Colon (tissue), 2 donors: Measurements from ENCODE around the gene DCBLD2.

ENCODE experiments used
- FAIRE-seq: peaks from 2 replicates; lab custom pipeline; 2012; peaks lifted over from hg19 to GRCh38; lab: Jason Lieb, UNC
- donor health status: control.
- donor health status: control.

DCBLD2 gene

DNA sequence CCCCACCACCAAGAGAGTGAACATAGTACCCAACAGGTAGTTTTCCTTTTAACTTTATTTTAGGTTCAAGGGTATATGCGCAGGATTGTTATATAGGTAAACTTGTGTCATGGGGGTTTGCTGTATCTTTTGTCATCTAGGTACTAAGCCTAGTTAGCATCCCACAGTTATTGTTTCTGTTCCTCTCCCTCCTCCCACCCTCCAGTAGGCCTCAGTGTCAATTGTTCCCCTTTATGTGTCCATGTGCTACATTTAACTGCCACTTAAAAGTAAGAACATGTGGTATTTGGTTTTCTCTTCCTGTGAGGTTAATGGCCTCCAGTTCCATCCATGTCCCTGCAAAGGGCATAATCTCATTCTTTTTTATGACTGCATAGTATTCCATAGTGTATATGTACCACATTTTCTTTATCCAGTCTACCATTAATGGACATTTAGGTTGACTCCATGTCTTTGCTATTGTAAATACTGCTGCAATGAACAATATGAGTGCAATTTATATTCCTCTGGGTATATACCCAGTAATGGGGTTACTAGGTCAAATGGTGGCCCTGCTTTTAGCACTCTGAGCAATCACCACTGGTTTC, 72.2 kb downstream of the DCBLD2 start:
- no peak for FAIRE-seq

DNA sequence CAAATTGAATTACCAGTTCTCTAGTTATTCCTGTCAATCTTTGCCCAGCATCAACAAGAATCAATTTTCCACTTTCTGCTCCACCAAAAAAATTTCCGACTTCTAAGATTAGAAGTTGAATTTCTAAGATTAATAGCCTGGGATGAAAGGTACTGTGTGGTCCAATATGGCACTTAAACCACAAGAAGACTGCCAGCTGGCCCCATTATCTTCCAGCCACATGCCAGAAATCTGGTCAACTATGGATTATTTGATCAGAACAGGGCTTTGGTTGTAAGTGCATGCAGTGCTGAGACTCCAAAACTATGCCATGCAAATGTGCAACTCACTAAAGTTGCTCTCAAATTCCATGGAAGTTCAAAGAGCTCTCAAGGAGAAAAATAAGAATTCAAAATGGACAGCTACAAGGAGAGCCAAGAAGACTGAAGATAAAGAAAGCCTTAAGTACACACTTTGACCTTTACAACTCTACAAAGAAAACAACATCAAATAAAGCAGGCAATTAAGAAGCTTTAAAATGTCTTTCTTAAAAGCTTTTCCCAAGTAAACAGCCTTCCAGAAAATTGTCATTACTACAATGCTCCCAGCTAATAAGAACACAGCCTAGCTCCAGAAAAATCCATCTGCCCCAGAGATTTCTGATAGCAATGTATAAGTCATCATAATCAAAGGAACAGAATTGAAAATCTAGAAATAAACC, 74.1 kb downstream of the DCBLD2 start:
- FAIRE-seq, result no peak

GRCh38 chr3:98826126-98826525, 75.4 kb downstream of the DCBLD2 start:
- FAIRE-seq, result no peak

- FAIRE-seq, result no peak
Observed at GRCh38 chr3:98824256-98824655, 77.2 kb downstream of the DCBLD2 start.

DNA sequence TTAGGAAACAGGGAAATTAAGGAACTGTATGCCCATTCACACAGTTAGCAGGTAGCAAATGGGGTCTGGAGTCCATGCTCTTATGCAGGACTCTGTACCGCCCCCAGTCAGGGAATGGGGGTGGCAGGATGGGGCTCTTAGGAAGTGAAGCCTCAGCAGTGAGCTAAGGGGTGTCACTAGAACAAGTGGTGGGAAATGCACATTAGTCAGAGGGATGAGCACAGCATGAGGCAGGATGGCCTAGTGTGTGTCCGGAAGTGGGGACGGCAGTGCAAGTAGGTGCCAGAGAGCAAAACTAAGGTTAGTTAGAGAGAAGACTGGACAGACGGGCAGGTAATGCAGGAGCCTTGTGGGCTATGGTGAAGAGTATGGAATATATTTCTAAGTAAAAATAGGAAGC, 77.7 kb downstream of the DCBLD2 start:
- no peak for FAIRE-seq

DNA sequence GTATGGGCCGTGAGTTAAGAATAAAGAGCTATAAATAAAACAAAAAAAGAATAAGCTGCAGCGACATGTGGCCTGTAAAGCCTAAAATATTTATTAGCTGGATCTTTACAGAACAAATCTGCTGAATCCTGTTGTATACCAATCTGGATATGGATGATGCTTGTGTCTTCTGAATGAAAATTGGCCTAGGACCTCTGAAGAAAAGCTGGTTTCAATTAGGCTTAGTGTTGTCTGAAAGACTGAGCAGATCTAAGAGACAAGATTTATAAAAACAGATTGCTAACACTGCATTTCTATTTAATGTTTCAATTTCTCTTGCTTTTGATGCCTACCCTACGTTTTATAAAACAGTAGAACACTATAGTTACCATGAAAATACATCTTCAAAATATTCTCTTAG, 80.4 kb downstream of the DCBLD2 start:
- no peak for FAIRE-seq

DNA sequence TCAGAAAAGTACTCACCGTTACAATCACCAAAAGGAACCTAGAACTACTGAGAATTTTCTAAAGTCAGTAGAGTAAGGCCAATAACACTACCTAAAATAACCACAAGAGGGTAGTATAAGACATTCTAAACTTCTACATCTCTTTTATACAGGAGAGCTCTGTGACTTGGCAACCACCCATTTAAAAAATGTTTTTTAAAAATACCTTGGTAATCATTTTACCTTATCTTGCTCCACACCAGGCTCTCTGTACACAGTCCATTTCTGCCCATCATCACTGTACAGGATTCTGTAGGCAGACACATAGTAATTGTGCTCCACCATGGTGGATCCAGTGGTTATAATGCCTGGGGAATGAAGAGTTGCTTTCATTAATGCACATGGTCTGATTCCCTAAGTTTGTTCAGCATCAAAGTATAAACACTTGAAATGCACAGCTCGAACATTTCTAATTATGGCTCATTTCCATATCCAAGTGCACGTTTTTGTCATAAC, 83.9 kb downstream of the DCBLD2 start:
- no peak for FAIRE-seq

GRCh38 chr3:98814817-98815420, 86.6 kb downstream of the DCBLD2 start:
- no peak for FAIRE-seq

- peak; percentile 36 for FAIRE-seq
Observed at GRCh38 chr3:98812851-98813374, 88.6 kb downstream of the DCBLD2 start.

GRCh38 chr3:98811048-98811447, 90.4 kb downstream of the DCBLD2 start:
- no peak for FAIRE-seq

DNA sequence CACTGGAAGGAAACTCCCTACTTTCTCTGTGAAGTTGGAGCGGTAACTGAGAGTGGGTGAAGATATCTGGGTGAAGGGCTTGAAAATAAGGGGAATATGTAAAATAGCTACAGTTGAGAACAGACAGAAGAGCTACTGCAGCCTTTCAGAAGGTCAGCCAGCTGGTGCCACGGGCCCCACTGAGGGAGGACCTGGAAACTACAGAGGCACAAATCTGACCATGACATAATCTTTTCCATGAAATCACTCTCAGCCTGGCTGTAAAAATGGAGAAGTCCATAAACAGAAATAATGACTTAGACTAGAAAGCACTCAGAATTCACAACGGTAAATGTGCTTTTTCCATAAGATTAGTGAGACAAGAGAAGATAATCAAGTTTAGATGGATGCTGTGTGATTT, 91.9 kb downstream of the DCBLD2 start:
- FAIRE-seq, result no peak

GRCh38 chr3:98808071-98808470, 93.4 kb downstream of the DCBLD2 start:
- no peak for FAIRE-seq

DNA sequence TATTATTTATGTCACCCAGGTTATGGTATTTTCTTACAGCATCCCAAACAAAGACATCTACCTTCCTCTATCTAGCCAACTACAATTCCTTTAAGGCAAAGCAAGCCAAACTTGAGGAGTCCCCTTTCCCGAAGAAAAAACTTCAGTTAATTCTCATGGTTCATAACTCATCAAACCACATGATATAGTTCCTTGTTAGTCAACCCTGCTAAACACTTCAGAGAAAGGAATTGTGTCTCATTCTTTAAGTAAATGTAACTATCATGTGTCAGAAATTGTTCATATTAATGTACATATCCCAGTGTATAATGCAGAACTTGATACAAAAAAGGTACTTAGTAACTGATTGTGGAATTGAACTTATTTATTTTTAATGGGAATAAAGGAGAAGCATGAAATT, 93.9 kb downstream of the DCBLD2 start:
- FAIRE-seq, result no peak

DNA sequence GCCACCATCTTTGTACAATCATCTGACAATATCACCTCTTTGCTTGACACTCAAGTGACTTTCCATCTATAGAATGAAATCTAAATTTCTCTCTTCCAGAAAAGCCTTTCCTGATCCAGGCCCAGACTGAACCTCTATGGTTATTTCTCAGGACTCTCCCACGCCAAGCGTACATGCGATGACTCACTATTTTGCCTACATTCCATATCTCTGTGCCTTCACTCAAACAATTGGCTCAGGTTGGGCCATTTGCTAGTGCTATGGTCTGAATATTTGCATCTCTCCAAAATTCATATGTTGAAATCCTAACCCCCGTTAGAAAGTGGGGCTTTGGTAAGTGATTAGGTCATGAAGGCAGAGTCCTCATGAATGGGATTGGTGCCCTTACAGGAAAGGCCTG, 94.5 kb downstream of the DCBLD2 start:
- no peak for FAIRE-seq

- FAIRE-seq, result no peak
Observed at GRCh38 chr3:98806521-98806920, 95.0 kb downstream of the DCBLD2 start.

- no peak for FAIRE-seq
Observed at GRCh38 chr3:98805571-98805970, 95.9 kb downstream of the DCBLD2 start.

GRCh38 chr3:98801043-98801747, 100.3 kb downstream of the DCBLD2 start:
- no peak for FAIRE-seq

DNA sequence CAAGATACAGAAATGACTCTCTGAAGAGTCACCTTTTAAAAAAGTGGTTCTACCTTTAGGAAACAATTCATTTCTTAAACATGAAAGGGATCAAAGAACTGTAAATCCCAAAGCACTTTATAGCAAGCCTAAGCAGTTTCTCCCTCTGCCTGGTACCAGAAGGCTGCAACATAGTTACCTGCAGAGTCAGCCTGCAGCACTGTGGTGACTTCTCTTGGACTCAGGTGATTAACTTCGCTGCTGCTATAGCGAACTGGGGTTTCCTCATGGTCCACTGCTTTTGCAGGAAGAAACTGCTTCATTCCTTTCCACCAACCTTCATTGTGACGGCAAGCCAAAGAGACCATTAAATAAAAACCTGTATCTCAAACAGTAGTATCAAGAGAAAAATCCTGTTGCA, 101.1 kb downstream of the DCBLD2 start:
- no peak for FAIRE-seq

DNA sequence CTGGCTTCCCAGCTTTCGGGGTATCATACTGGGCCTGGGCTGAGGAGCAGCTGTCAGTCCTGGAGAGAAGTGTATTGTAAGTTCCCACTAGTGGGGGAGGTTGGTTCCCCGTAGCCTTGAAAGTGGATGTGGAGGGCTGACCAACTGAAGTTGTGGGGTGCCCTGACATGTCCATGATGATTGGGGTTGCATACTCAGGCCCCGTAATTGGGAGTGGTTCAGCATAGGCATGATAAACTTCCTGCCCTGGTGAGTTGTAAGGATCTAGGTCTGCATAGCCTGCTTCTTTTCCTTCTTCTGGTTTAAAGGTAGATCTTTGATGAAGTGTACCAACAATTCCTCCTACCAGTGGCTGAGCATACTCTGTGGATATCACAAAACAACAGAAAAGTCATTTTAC, 102.0 kb downstream of the DCBLD2 start:
- FAIRE-seq, result no peak

GRCh38 chr3:98798820-98799219, 102.7 kb downstream of the DCBLD2 start:
- FAIRE-seq, result no peak

DNA sequence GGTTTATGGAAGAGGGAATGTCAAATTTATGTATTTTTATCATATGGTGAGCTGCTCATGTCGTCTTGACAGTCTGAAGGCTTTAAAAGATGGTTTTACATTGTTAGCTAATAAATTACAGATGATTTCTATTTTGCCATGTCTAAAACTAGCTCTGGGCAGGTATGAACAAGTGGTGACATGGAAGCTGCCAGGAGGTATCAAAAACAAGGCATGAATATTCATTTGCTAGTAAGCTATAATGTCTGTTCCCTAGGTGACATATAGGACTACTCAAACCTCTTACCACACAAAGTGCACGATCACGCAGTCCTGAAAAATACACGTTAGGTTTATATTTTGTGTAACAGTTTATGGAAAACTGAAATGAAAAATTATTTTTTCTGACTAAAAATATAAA, 103.6 kb downstream of the DCBLD2 start:
- FAIRE-seq, result no peak

DNA sequence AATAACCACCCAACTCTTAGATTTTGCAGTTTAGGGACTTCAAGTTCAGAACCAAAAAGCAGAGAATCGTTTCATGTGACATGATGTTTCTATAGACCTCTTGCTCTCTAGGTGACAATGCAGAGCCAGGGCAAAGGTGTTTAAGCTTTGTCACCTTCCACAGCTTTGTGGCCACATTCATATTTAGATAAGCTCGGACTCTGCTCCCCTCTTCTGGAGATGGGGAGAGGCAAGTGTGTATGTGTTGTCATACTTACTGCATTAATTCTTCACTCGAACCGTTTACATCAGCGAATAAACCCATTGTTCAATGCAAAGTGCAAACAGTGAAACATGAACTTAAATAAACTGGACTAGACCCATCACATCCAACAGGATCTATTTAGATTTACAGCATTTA, 105.2 kb downstream of the DCBLD2 start:
- FAIRE-seq, result no peak

GRCh38 chr3:98793971-98794370, 107.5 kb downstream of the DCBLD2 start:
- no peak for FAIRE-seq
